ENCODE data around the gene ASF1A.

ASF1A gene

DNA sequence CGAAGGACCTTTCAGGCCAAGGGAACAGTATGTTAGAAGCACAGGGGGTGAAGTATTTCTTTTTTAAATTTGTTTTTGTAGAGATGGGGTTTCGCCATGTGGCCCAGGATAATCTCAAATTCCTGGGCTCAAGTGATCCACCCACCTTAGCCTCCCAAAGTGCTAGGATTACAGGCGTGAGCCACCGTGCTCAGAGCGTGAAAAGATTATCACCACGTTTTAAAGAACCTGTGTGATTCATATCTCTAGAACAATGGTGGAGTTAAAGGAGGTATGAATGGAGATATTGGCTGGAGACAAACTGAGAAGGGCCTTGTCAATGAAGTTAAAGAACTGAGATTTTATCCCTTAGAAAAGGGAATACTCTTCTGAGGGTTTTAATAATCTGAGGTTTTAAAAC is 9.7 kb downstream of the ASF1A start:
- Histone ChIP-seq H3K9me3 (ENCODE audit: control insufficient read depth, low read length) (no peaks in the 10 kb centered on the region), H3K36me3 (ENCODE audit: control insufficient read depth, insufficient read depth, low read length) (no peaks in the 10 kb centered on the region), H3K27ac (no peak overlapping the region), H3K4me3 (ENCODE audit: low read depth, low read length) (no peak overlapping the region), H2AFZ (no peak overlapping the region), H3K9ac (no peak overlapping the region), H3K79me2 (peaks cover 19% of the 10 kb centered on the region), H3K4me2 (ENCODE audit: low read length) (no peak overlapping the region), H3K4me1 (peaks cover 15% of the 10 kb centered on the region), H3K27me3 (ENCODE audit: control insufficient read depth, insufficient read depth, low read length) (no peaks in the 10 kb centered on the region)
- TF ChIP-seq, protein P1, sequence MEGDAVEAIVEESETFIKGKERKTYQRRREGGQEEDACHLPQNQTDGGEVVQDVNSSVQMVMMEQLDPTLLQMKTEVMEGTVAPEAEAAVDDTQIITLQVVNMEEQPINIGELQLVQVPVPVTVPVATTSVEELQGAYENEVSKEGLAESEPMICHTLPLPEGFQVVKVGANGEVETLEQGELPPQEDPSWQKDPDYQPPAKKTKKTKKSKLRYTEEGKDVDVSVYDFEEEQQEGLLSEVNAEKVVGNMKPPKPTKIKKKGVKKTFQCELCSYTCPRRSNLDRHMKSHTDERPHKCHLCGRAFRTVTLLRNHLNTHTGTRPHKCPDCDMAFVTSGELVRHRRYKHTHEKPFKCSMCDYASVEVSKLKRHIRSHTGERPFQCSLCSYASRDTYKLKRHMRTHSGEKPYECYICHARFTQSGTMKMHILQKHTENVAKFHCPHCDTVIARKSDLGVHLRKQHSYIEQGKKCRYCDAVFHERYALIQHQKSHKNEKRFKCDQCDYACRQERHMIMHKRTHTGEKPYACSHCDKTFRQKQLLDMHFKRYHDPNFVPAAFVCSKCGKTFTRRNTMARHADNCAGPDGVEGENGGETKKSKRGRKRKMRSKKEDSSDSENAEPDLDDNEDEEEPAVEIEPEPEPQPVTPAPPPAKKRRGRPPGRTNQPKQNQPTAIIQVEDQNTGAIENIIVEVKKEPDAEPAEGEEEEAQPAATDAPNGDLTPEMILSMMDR (IDR thresholded peaks at IDR 0.05), result no peak

DNA sequence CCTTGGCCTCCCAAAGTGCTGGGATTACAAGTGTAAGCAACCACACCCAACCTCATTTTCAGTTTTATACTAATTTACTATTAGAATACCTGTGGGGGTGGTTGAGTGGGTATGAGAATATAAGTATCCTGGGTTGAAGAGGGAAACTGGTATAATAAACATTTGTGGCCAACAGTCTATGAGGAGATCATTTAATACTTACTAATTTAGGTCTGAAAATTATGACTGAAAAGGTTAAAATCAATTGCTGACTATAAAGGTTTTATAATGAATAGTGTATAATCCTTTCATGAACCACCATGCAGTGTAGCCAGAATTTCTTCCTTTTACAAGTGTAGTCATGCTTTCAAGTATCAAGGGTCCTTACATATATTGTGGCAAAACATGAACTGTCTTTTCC is 11.1 kb downstream of the ASF1A start:
- H3K36me3 ChIP-seq (ENCODE audit: control insufficient read depth, insufficient read depth, low read length), result no peaks in the 10 kb centered on the region
- no peak overlapping the region for H3K4me3 ChIP-seq (ENCODE audit: low read depth, low read length)
- TF ChIP-seq, protein P1 (IDR thresholded peaks at IDR 0.05), result no peak

DNA sequence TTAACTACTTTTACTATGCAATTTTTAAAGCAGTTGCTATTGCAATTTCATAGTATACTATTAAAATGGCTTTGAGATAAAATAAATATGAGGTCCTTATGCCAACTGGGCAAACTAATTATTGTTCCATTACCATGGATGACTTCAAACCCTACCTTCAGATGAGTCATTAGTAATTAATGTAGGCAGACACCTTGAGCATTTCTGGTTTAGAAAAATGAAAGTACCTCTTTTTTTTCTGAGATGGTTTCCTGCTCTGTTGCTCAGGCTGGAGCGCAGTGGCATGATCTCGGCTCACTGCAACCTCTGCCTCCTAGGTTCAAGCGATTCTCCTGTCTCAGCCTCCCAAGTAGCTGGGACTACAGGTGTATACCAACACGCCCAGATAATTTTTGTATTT is 11.9 kb downstream of the ASF1A start:
- Histone ChIP-seq H3K36me3 (ENCODE audit: control insufficient read depth, insufficient read depth, low read length) (no peaks in the 10 kb centered on the region), H3K9me3 (ENCODE audit: control insufficient read depth, low read length) (no peaks in the 10 kb centered on the region), H3K27ac (no peak overlapping the region), H3K4me3 (ENCODE audit: low read depth, low read length) (no peak overlapping the region), H3K9ac (no peak overlapping the region), H3K79me2 (peaks cover 6% of the 10 kb centered on the region), H3K4me1 (peaks cover 11% of the 10 kb centered on the region), H3K4me2 (ENCODE audit: low read length) (no peak overlapping the region), H2AFZ (no peak overlapping the region), H3K27me3 (ENCODE audit: control insufficient read depth, insufficient read depth, low read length) (no peaks in the 10 kb centered on the region)
- TF ChIP-seq, protein P1 (IDR thresholded peaks at IDR 0.05), result no peak

More for the DNA sequence above, 11.1 kb downstream of the ASF1A start:
- no peak overlapping the region for H2AFZ ChIP-seq
- H3K27me3 ChIP-seq (ENCODE audit: control insufficient read depth, insufficient read depth, low read length), result no peaks in the 10 kb centered on the region
- peaks cover 6% of the 10 kb centered on the region for H3K79me2 ChIP-seq
- no peaks in the 10 kb centered on the region for H3K9me3 ChIP-seq (ENCODE audit: control insufficient read depth, low read length)
- no peak overlapping the region for H3K4me2 ChIP-seq (ENCODE audit: low read length)
- H3K4me1 ChIP-seq, result peaks cover 15% of the 10 kb centered on the region
- no peak overlapping the region for H3K27ac ChIP-seq
- H3K9ac ChIP-seq, result no peak overlapping the region

DNA sequence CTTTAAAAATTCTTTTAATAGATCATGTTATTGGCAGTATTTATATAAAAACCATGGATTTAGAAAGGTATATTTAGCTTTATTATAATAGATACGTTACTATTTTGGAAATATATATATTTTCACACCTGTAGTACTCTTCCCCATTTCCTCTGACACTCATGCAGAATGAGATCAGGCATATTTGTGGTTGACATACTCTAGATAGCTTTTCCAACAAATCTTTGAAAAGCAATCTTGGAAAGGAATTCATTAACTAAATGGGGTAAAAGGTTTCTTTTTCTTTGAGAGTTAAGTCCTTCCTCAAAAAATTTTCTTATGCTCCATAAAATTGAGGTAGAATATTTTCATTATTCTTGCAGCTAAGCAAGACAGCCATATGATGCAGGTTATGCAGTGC is 14.5 kb downstream of the ASF1A start:
- Histone ChIP-seq H3K36me3 (ENCODE audit: control insufficient read depth, insufficient read depth, low read length) (no peaks in the 10 kb centered on the region), H3K27ac (no peak overlapping the region), H2AFZ (no peak overlapping the region), H3K4me1 (peaks cover 7% of the 10 kb centered on the region), H3K4me2 (ENCODE audit: low read length) (no peak overlapping the region), H3K9me3 (ENCODE audit: control insufficient read depth, low read length) (no peaks in the 10 kb centered on the region), H3K4me3 (ENCODE audit: low read depth, low read length) (no peak overlapping the region), H3K27me3 (ENCODE audit: control insufficient read depth, insufficient read depth, low read length) (no peaks in the 10 kb centered on the region), H3K79me2 (peaks cover 6% of the 10 kb centered on the region), H3K9ac (no peak overlapping the region)
- TF ChIP-seq, protein P1 (IDR thresholded peaks at IDR 0.05), result no peak

DNA sequence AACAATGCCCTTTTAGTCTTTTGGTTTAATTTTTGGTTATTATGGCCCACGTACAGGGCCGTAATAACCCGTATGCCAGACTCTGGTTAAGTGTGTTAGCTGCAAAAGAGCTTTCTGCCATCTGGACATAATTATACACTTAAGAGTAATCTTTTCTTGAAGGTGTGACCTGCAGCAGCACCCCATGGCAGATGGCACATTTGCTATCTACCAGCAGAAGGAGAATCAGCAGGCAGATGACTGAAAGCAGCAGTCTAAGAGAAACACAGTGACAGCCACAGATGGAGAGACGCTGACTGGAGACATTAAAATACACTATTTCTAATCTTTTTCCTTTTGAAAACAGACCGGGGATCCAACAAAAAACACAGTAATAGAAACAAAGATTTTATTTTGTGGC is 18.7 kb downstream of the ASF1A start:
- Histone ChIP-seq H3K4me3 (ENCODE audit: low read depth, low read length) (no peak overlapping the region), H3K27ac (no peak overlapping the region), H3K79me2 (no peaks in the 10 kb centered on the region), H3K9me3 (ENCODE audit: control insufficient read depth, low read length) (no peaks in the 10 kb centered on the region), H2AFZ (no peak overlapping the region), H3K27me3 (ENCODE audit: control insufficient read depth, insufficient read depth, low read length) (no peaks in the 10 kb centered on the region), H3K4me2 (ENCODE audit: low read length) (no peak overlapping the region), H3K36me3 (ENCODE audit: control insufficient read depth, insufficient read depth, low read length) (no peaks in the 10 kb centered on the region), H3K4me1 (no peaks in the 10 kb centered on the region), H3K9ac (no peak overlapping the region)
- TF ChIP-seq, protein P1 (IDR thresholded peaks at IDR 0.05), result no peak

Measured in parathyroid adenoma (tissue), 2 donors.